MCF 10A (cell line): Measurements from ENCODE around the gene OR14A2. TPM values are rescaled to one million over a fixed set of nuclear protein-coding genes. Genes with fewer than 3 reads are reported as not detected.

Experiments
- BruUV-seq: library from RNA; stranded (reverse); fragments of 400-500 nt; replicated peaks from 2 replicates; lab custom pipeline; 2021; lab: Mats Ljungman, UMichigan
- CTCF ChIA-PET: fragments of 300-600 bp; sonication (Branson Sonifier 250); formaldehyde crosslinking; extraction: SDS; loops from one replicate; lab custom pipeline; 2021; ENCODE audit warnings: antibody characterized with exemption, inconsistent platforms; lab: Yijun Ruan, JAX
- POLR2A ChIA-PET: fragments of 300-600, 350-650 bp; sonication (Branson Sonifier 250); formaldehyde crosslinking; extraction: SDS; loops from one replicate; lab custom pipeline; 2020; ENCODE audit warnings: antibody characterized with exemption, inconsistent platforms; lab: Yijun Ruan, JAX
- DNase-seq: peaks from one replicate; pipeline ENCODE4 v3.0.0-alpha.2; 2018; ENCODE audit not compliant: unreplicated experiment
- H3K27ac Mint-ChIP-seq: one replicate; pipeline ENCODE4 v1.8.0; 2022; ENCODE audit warnings: mild to moderate bottlenecking, low read depth, mixed read lengths; ENCODE audit not compliant: unreplicated experiment
- H3K27me3 Mint-ChIP-seq: one replicate; pipeline ENCODE4 v1.8.0; 2022; ENCODE audit warnings: mixed read lengths; ENCODE audit not compliant: insufficient read depth, unreplicated experiment
- H3K36me3 Mint-ChIP-seq: one replicate; pipeline ENCODE4 v1.8.0; 2022; ENCODE audit warnings: mild to moderate bottlenecking, moderate library complexity, mixed read lengths; ENCODE audit not compliant: insufficient read depth, unreplicated experiment
- H3K4me1 Mint-ChIP-seq: one replicate; pipeline ENCODE4 v1.8.0; 2022; ENCODE audit warnings: mixed read lengths; ENCODE audit not compliant: insufficient read depth, unreplicated experiment
- H3K4me3 Mint-ChIP-seq: one replicate; pipeline ENCODE4 v1.8.0; 2022; ENCODE audit warnings: mild to moderate bottlenecking, moderate library complexity, mixed read lengths; ENCODE audit not compliant: unreplicated experiment
- H3K9me3 Mint-ChIP-seq: one replicate; pipeline ENCODE4 v1.8.0; 2022; ENCODE audit warnings: mixed read lengths; ENCODE audit not compliant: unreplicated experiment
- CTCF ChIP-seq: fragments of 200-600 bp; IDR thresholded peaks from one replicate; pipeline ENCODE4 v1.8.0; 2022; ENCODE audit warnings: antibody characterized with exemption, mild to moderate bottlenecking; ENCODE audit not compliant: unreplicated experiment
- intact Hi-C: fragments of 100-400 bp; cut with micrococcal nuclease; formaldehyde crosslinking; loops from 2 replicates; pipeline ENCODE4 v1.14.1; 2022
- total RNA-seq: library from RNA; stranded (reverse); gene quantifications from 2 replicates; pipeline ENCODE4 v1.2.3, GENCODE V29; 2022

Gene OR14A2
- total RNA-seq, 1 experiment from 2014 or later, result not detected

- POLR2A ChIA-PET, result interaction anchor here (1.4 to 1.5 kb wide), 2 partner anchors 12 to 14 kb away, joined by 3 to 4 read pairs; no protein-coding TSS in a partner anchor
- no TSS peak for BruUV-seq
- intact Hi-C loops, result no loop called here
- Mint-ChIP-seq H3K27me3 (no peaks in the 10 kb centered on the region), H3K27ac (no peak overlapping the region), H3K4me1 (peaks cover 26% of the 10 kb centered on the region), H3K9me3 (no peaks in the 10 kb centered on the region), H3K36me3 (no peaks in the 10 kb centered on the region), H3K4me3 (no peak overlapping the region)
- CTCF ChIA-PET, result interaction anchor here (0.6 to 1.1 kb wide), 2 partner anchors 60 to 1943 kb away, joined by 3 read pairs; no protein-coding TSS in a partner anchor
- no peak for TF ChIP-seq CTCF
- DNase-seq, result no peak
These were observed 6.2 kb downstream of the OR14A2 start for GRCh38 chr1:247741756-247742155.

- peak; percentile 49 for DNase-seq
These were observed 7.2 kb downstream of the OR14A2 start for GRCh38 chr1:247740721-247741120.

DNA sequence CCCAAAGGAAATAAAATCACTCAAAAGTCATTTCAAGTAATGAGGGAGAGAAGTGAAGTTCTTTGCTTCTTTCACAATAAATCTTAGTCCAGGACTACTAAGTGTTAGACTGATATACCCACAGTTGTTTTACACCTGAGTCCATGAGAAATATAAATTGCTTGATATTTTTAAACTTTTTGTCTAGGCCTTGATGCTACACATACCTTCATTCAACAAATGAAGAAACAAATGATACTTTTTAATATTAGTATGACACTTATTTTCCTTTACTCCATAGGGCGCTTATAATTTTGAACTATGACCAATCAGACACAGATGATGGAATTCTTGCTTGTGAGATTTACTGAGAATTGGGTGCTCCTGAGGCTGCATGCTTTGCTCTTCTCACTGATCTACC, 9.6 kb downstream of the OR14A2 start, which contains the start of gene OR14K1:
Gene OR14K1 (plus strand): TSS at position 301 of the 400 bp plus-strand sequence. CDS start 0 bp downstream, at position 301.
- ChIA-PET POLR2A (no interaction called here), CTCF (no interaction called here)
- no peak for TF ChIP-seq CTCF
- no peak for DNase-seq
- intact Hi-C loops, result no loop called here
- Mint-ChIP-seq H3K4me3 (no peak within 1 kb of the TSS), H3K9me3 (no peaks in the 10 kb centered on the region), H3K4me1 (peaks cover 21% of the 10 kb centered on the region), H3K36me3 (no peaks in the 10 kb centered on the region), H3K27me3 (no peaks in the 10 kb centered on the region), H3K27ac (no peak within 1 kb of the TSS)
- BruUV-seq, result no TSS peak

More at GRCh38 chr1:247740721-247741120, 7.2 kb downstream of the OR14A2 start:
- intact Hi-C loops, result no loop called here
- H3K4me3 Mint-ChIP-seq, result no peak overlapping the region
- BruUV-seq, result no TSS peak
- ChIA-PET POLR2A (interaction anchor here (0.8 kb wide), 1 partner anchor 9 kb away, joined by 8 read pairs; no protein-coding TSS in a partner anchor), CTCF (interaction anchor here (1.1 kb wide), 1 partner anchor 59 kb away, joined by 3 read pairs; no protein-coding TSS in a partner anchor)
- TF ChIP-seq CTCF, result no peak
- no peaks in the 10 kb centered on the region for H3K9me3 Mint-ChIP-seq
- no peak overlapping the region for H3K27ac Mint-ChIP-seq
- no peaks in the 10 kb centered on the region for H3K36me3 Mint-ChIP-seq
- H3K4me1 Mint-ChIP-seq, result peaks cover 16% of the 10 kb centered on the region
- no peaks in the 10 kb centered on the region for H3K27me3 Mint-ChIP-seq

- H3K27ac Mint-ChIP-seq, result no peak overlapping the region
- BruUV-seq, result no TSS peak
- no peak for TF ChIP-seq CTCF
- CTCF ChIA-PET, result no interaction called here
- H3K36me3 Mint-ChIP-seq, result no peaks in the 10 kb centered on the region
- H3K4me1 Mint-ChIP-seq, result no peaks in the 10 kb centered on the region
- no peak overlapping the region for H3K4me3 Mint-ChIP-seq
- H3K27me3 Mint-ChIP-seq, result no peaks in the 10 kb centered on the region
- intact Hi-C loops, result no loop called here
- no peaks in the 10 kb centered on the region for H3K9me3 Mint-ChIP-seq
- DNase-seq, result no peak
- POLR2A ChIA-PET, result no interaction called here
These were observed 26.7 kb downstream of the OR14A2 start for GRCh38 chr1:247721222-247721621.
